AG04450 (cell line): ENCODE results near the gene POU6F2. TPM values are rescaled to one million over a fixed set of nuclear protein-coding genes. Genes with fewer than 3 reads are reported as not detected.

Experiments used
- CTCF ChIA-PET: fragments of 300-600, 350-600 bp; formaldehyde crosslinking; extraction: SDS; loops from one replicate; lab custom pipeline; 2022; ENCODE audit warnings: antibody characterized with exemption, inconsistent platforms; lab: Charles Lee
- POLR2A ChIA-PET: fragments of 350-600 bp; formaldehyde crosslinking; extraction: SDS; loops from one replicate; lab custom pipeline; 2021; ENCODE audit warnings: antibody characterized with exemption, inconsistent platforms; lab: Yijun Ruan, JAX
- DNase-seq: peaks from one replicate; pipeline ENCODE4 v3.0.0-alpha.2; 2011; ENCODE audit warnings: low read depth, low spot score
- H3K27ac ChIP-seq: one replicate; pipeline ENCODE4 v1.5.1; 2012; ENCODE audit warnings: low read depth, low read length, control low read depth
- H3K27me3 ChIP-seq: one replicate; pipeline ENCODE4 v1.6.0; 2012; ENCODE audit warnings: low read length; ENCODE audit not compliant: control insufficient read depth, insufficient read depth
- H3K4me3 ChIP-seq: 2 replicates; pipeline ENCODE4 v1.5.1; 2011; ENCODE audit warnings: mild to moderate bottlenecking, low read depth, low read length, control low read depth
- H3K9me3 ChIP-seq: 2 replicates; pipeline ENCODE4 v1.5.1; 2012; ENCODE audit warnings: low read length; ENCODE audit not compliant: control insufficient read depth, insufficient read depth
- CTCF ChIP-seq: IDR thresholded peaks from 2 replicates; pipeline ENCODE4 v1.5.1; 2011; ENCODE audit warnings: low read depth, low read length, control low read depth, inconsistent platforms
- polyA plus RNA-seq: library from polyadenylated mRNA; depleted of rRNA; stranded (reverse); fragments of >200 nt; gene quantifications from 2 replicates; pipeline ENCODE4 v1.2.3, GENCODE V29; 2011

Gene POU6F2
- polyA plus RNA-seq, 1 experiment: not detected

GRCh38 chr7:39145283-39145682, 167.6 kb downstream of the POU6F2 start:
- CTCF ChIA-PET: no interaction called here

GRCh38 chr7:39145935-39146334, 168.2 kb downstream of the POU6F2 start:
- Histone ChIP-seq H3K9me3 (no peaks in the 10 kb centered on the region), H3K4me3 (no peak overlapping the region), H3K27ac (no peak overlapping the region), H3K27me3 (no peaks in the 10 kb centered on the region)
- ChIA-PET POLR2A (no interaction called here), CTCF (no interaction called here)
- DNase-seq: no peak
- no peak for TF ChIP-seq CTCF

More at GRCh38 chr7:39145283-39145682, 167.6 kb downstream of the POU6F2 start:
- Histone ChIP-seq H3K27ac (no peak overlapping the region), H3K4me3 (no peak overlapping the region), H3K27me3 (no peaks in the 10 kb centered on the region), H3K9me3 (no peaks in the 10 kb centered on the region)
- POLR2A ChIA-PET: no interaction called here
- TF ChIP-seq CTCF: no peak
- DNase-seq: no peak

GRCh38 chr7:39152701-39153100, 175.0 kb downstream of the POU6F2 start:
- DNase-seq: no peak
- CTCF ChIA-PET: no interaction called here

GRCh38 chr7:39153113-39153512, 175.4 kb downstream of the POU6F2 start:
- H3K9me3 ChIP-seq: no peaks in the 10 kb centered on the region
- DNase-seq: no peak
- CTCF ChIA-PET: no interaction called here
- peaks cover 4% of the 10 kb centered on the region for H3K27me3 ChIP-seq
- POLR2A ChIA-PET: no interaction called here
- H3K27ac ChIP-seq: no peak overlapping the region
- H3K4me3 ChIP-seq: no peak overlapping the region
- no peak for TF ChIP-seq CTCF

More at GRCh38 chr7:39152701-39153100, 175.0 kb downstream of the POU6F2 start:
- Histone ChIP-seq H3K9me3 (no peaks in the 10 kb centered on the region), H3K27me3 (peaks cover 4% of the 10 kb centered on the region), H3K4me3 (no peak overlapping the region), H3K27ac (no peak overlapping the region)
- POLR2A ChIA-PET: no interaction called here
- TF ChIP-seq CTCF: no peak

GRCh38 chr7:39153647-39154046, 175.9 kb downstream of the POU6F2 start:
- H3K4me3 ChIP-seq: no peak overlapping the region
- DNase-seq: no peak
- peaks cover 4% of the 10 kb centered on the region for H3K27me3 ChIP-seq
- CTCF ChIA-PET: no interaction called here
- no peaks in the 10 kb centered on the region for H3K9me3 ChIP-seq
- POLR2A ChIA-PET: no interaction called here
- no peak overlapping the region for H3K27ac ChIP-seq
- TF ChIP-seq CTCF: no peak
